Stimulated activated memory B cell treated with anti-CD40 and anti-IgM and Interleukin-4, amounts not matched to agents 10 μg/mL and 1 μg/mL and 100 μg/mL, for 72 hours (primary cell): ENCODE results near the gene IGF2R.

Source experiments
- ATAC-seq: fragments of 150-1000 bp; cut with Tn5 transposase; 2 replicates; pipeline ENCODE4 v1.10.0; 2021
- H3K27ac Mint-ChIP-seq: one replicate; pipeline ENCODE4 v1.8.0; 2022; ENCODE audit warnings: mild to moderate bottlenecking, mixed read lengths
- H3K27me3 Mint-ChIP-seq: one replicate; pipeline ENCODE4 v1.8.0; 2022; ENCODE audit warnings: mixed read lengths
- H3K36me3 Mint-ChIP-seq: one replicate; pipeline ENCODE4 v1.8.0; 2022; ENCODE audit warnings: mixed read lengths
- H3K4me1 Mint-ChIP-seq: one replicate; pipeline ENCODE4 v1.8.0; 2022; ENCODE audit warnings: mixed read lengths
- H3K4me3 Mint-ChIP-seq: one replicate; pipeline ENCODE4 v1.8.0; 2022; ENCODE audit warnings: mild to moderate bottlenecking, moderate library complexity, mixed read lengths
- H3K9me3 Mint-ChIP-seq: one replicate; pipeline ENCODE4 v1.8.0; 2022; ENCODE audit warnings: mixed read lengths

The IGF2R gene

GRCh38 chr6:160067564-160067963, 98.7 kb downstream of the IGF2R start:
- H3K4me3 Mint-ChIP-seq: no peak overlapping the region
- no peaks in the 10 kb centered on the region for H3K27me3 Mint-ChIP-seq
- peaks cover 45% of the 10 kb centered on the region for H3K4me1 Mint-ChIP-seq
- peak overlapping the region; percentile 30 for H3K27ac Mint-ChIP-seq
- H3K36me3 Mint-ChIP-seq: peaks cover 92% of the 10 kb centered on the region
- ATAC-seq: no peak
- H3K9me3 Mint-ChIP-seq: no peaks in the 10 kb centered on the region

- Mint-ChIP-seq H3K27ac (peak overlapping the region; percentile 30), H3K4me3 (peak overlapping the region; percentile 10), H3K27me3 (no peaks in the 10 kb centered on the region), H3K36me3 (peaks cover 93% of the 10 kb centered on the region), H3K9me3 (no peaks in the 10 kb centered on the region), H3K4me1 (peaks cover 45% of the 10 kb centered on the region)
- no peak for ATAC-seq
Measured at GRCh38 chr6:160068346-160068745, 99.5 kb downstream of the IGF2R start.

GRCh38 chr6:160069050-160069454, 100.2 kb downstream of the IGF2R start:
- no peaks in the 10 kb centered on the region for H3K9me3 Mint-ChIP-seq
- peaks cover 45% of the 10 kb centered on the region for H3K4me1 Mint-ChIP-seq
- peak overlapping the region; percentile 17 for H3K4me3 Mint-ChIP-seq
- ATAC-seq: peak; percentile 96
- no peaks in the 10 kb centered on the region for H3K27me3 Mint-ChIP-seq
- peak overlapping the region; percentile 30 for H3K27ac Mint-ChIP-seq
- H3K36me3 Mint-ChIP-seq: peaks cover 93% of the 10 kb centered on the region

GRCh38 chr6:160069459-160069858, 100.6 kb downstream of the IGF2R start:
- peak; percentile 14 for ATAC-seq
- Mint-ChIP-seq H3K27me3 (no peaks in the 10 kb centered on the region), H3K9me3 (no peaks in the 10 kb centered on the region), H3K27ac (no peak overlapping the region), H3K4me1 (peaks cover 45% of the 10 kb centered on the region), H3K36me3 (peaks cover 93% of the 10 kb centered on the region), H3K4me3 (peak overlapping the region; percentile 17)

GRCh38 chr6:160070427-160070826, 101.5 kb downstream of the IGF2R start:
- H3K27me3 Mint-ChIP-seq: no peaks in the 10 kb centered on the region
- H3K27ac Mint-ChIP-seq: peak overlapping the region; percentile 58
- peaks cover 89% of the 10 kb centered on the region for H3K36me3 Mint-ChIP-seq
- no peak overlapping the region for H3K4me3 Mint-ChIP-seq
- H3K4me1 Mint-ChIP-seq: peaks cover 45% of the 10 kb centered on the region
- H3K9me3 Mint-ChIP-seq: no peaks in the 10 kb centered on the region
- ATAC-seq: peak; percentile 71

GRCh38 chr6:160070831-160071230, 101.9 kb downstream of the IGF2R start:
- Mint-ChIP-seq H3K36me3 (peaks cover 87% of the 10 kb centered on the region), H3K27ac (peak overlapping the region; percentile 58), H3K27me3 (no peaks in the 10 kb centered on the region), H3K4me1 (peaks cover 45% of the 10 kb centered on the region), H3K4me3 (no peak overlapping the region), H3K9me3 (no peaks in the 10 kb centered on the region)
- ATAC-seq: no peak

- ATAC-seq: no peak
- Mint-ChIP-seq H3K9me3 (no peaks in the 10 kb centered on the region), H3K27me3 (no peaks in the 10 kb centered on the region), H3K36me3 (peaks cover 86% of the 10 kb centered on the region), H3K4me3 (no peak overlapping the region), H3K4me1 (peaks cover 40% of the 10 kb centered on the region), H3K27ac (no peak overlapping the region)
Measured at GRCh38 chr6:160071805-160072690, 103.2 kb downstream of the IGF2R start.

- Mint-ChIP-seq H3K27ac (no peak overlapping the region), H3K4me3 (no peak overlapping the region), H3K9me3 (no peaks in the 10 kb centered on the region), H3K36me3 (peaks cover 80% of the 10 kb centered on the region), H3K27me3 (no peaks in the 10 kb centered on the region), H3K4me1 (peaks cover 28% of the 10 kb centered on the region)
- no peak for ATAC-seq
Measured at GRCh38 chr6:160073272-160073671, 104.4 kb downstream of the IGF2R start.

- H3K9me3 Mint-ChIP-seq: no peaks in the 10 kb centered on the region
- no peak overlapping the region for H3K4me3 Mint-ChIP-seq
- no peak overlapping the region for H3K27ac Mint-ChIP-seq
- H3K27me3 Mint-ChIP-seq: no peaks in the 10 kb centered on the region
- peaks cover 78% of the 10 kb centered on the region for H3K36me3 Mint-ChIP-seq
- peaks cover under 1% of the 10 kb centered on the region for H3K4me1 Mint-ChIP-seq
- no peak for ATAC-seq
Measured at GRCh38 chr6:160076009-160076408, 107.1 kb downstream of the IGF2R start.

- peak overlapping the region; percentile 20 for H3K27ac Mint-ChIP-seq
- H3K9me3 Mint-ChIP-seq: no peaks in the 10 kb centered on the region
- H3K4me3 Mint-ChIP-seq: no peak overlapping the region
- no peaks in the 10 kb centered on the region for H3K27me3 Mint-ChIP-seq
- no peak for ATAC-seq
- peaks cover 78% of the 10 kb centered on the region for H3K36me3 Mint-ChIP-seq
- no peaks in the 10 kb centered on the region for H3K4me1 Mint-ChIP-seq
Measured at GRCh38 chr6:160077024-160077423, 108.1 kb downstream of the IGF2R start.

- Mint-ChIP-seq H3K36me3 (peaks cover 78% of the 10 kb centered on the region), H3K4me3 (no peak overlapping the region), H3K4me1 (no peaks in the 10 kb centered on the region), H3K9me3 (no peaks in the 10 kb centered on the region), H3K27ac (no peak overlapping the region), H3K27me3 (no peaks in the 10 kb centered on the region)
- no peak for ATAC-seq
Measured at GRCh38 chr6:160077526-160077925, 108.6 kb downstream of the IGF2R start.

- H3K36me3 Mint-ChIP-seq: peaks cover 78% of the 10 kb centered on the region
Measured at GRCh38 chr6:160078883-160079685, 110.2 kb downstream of the IGF2R start.

GRCh38 chr6:160079686-160080043, 110.8 kb downstream of the IGF2R start:
- no peak overlapping the region for H3K27ac Mint-ChIP-seq
- no peak for ATAC-seq
- no peaks in the 10 kb centered on the region for H3K27me3 Mint-ChIP-seq
- H3K4me3 Mint-ChIP-seq: no peak overlapping the region
- no peaks in the 10 kb centered on the region for H3K4me1 Mint-ChIP-seq
- no peaks in the 10 kb centered on the region for H3K9me3 Mint-ChIP-seq
- H3K36me3 Mint-ChIP-seq: peaks cover 78% of the 10 kb centered on the region

More at GRCh38 chr6:160078883-160079685, 110.2 kb downstream of the IGF2R start:
- H3K27me3 Mint-ChIP-seq: no peaks in the 10 kb centered on the region
- no peak for ATAC-seq
- no peak overlapping the region for H3K4me3 Mint-ChIP-seq
- H3K27ac Mint-ChIP-seq: no peak overlapping the region
- H3K4me1 Mint-ChIP-seq: no peaks in the 10 kb centered on the region
- H3K9me3 Mint-ChIP-seq: no peaks in the 10 kb centered on the region

- Mint-ChIP-seq H3K36me3 (peaks cover 79% of the 10 kb centered on the region), H3K9me3 (no peaks in the 10 kb centered on the region), H3K4me1 (no peaks in the 10 kb centered on the region), H3K4me3 (no peak overlapping the region), H3K27ac (no peak overlapping the region), H3K27me3 (no peaks in the 10 kb centered on the region)
- ATAC-seq: no peak
Measured at GRCh38 chr6:160080097-160080496, 111.2 kb downstream of the IGF2R start.

- no peak overlapping the region for H3K27ac Mint-ChIP-seq
- ATAC-seq: no peak
- no peaks in the 10 kb centered on the region for H3K4me1 Mint-ChIP-seq
- H3K9me3 Mint-ChIP-seq: no peaks in the 10 kb centered on the region
- no peak overlapping the region for H3K4me3 Mint-ChIP-seq
- H3K27me3 Mint-ChIP-seq: no peaks in the 10 kb centered on the region
- peaks cover 92% of the 10 kb centered on the region for H3K36me3 Mint-ChIP-seq
Measured at GRCh38 chr6:160081398-160081797, 112.5 kb downstream of the IGF2R start.
